GM12878 (cell line): ENCODE results near the gene C2orf74. TPM values are rescaled to one million over a fixed set of nuclear protein-coding genes. Genes with fewer than 3 reads are reported as not detected.

Experiments
- EP300 ChIP-seq, 2 experiments: fragments of 150-350 bp in 1 of 2; IDR thresholded peaks; 2 replicates each; pipeline ENCODE4 v1.6.1; 2011 to 2012; ENCODE audit warnings: low read depth in 2 of 2, low read length in 2 of 2, borderline replicate concordance in 1 of 2, improper control_type of control experiment in 1 of 2, inconsistent platforms in 1 of 2; ENCODE audit not compliant: control insufficient read depth in 1 of 2
- IKZF2 ChIP-seq, 2 experiments: fragments of 450-650 bp; IDR thresholded peaks; 2 replicates each; pipeline ENCODE4 v1.6.1; 2017; ENCODE audit warnings: mild to moderate bottlenecking in 2 of 2, moderate library complexity in 2 of 2
- JUND ChIP-seq: IDR thresholded peaks from 2 replicates; pipeline ENCODE4 v1.6.1; 2012; ENCODE audit warnings: low read depth, mild to moderate bottlenecking, low read length, improper control_type of control experiment, moderate library complexity
- RELA ChIP-seq: fragments of 450-650 bp; IDR thresholded peaks from 2 replicates; pipeline ENCODE4 v1.8.0; 2014; ENCODE audit warnings: borderline replicate concordance; ENCODE audit not compliant: partially characterized antibody
- SP1 ChIP-seq: IDR thresholded peaks from one replicate; pipeline ENCODE4 v1.6.1; 2011; ENCODE audit warnings: low read depth, low read length
- SUPT20H ChIP-seq: IDR thresholded peaks from 2 replicates; pipeline ENCODE4 v1.6.1; 2011; ENCODE audit warnings: low read depth, mild to moderate bottlenecking, low read length, moderate library complexity, borderline replicate concordance; ENCODE audit not compliant: control insufficient read depth
- TCF7 ChIP-seq: IDR thresholded peaks from 2 replicates; pipeline ENCODE4 v1.6.1; 2014; ENCODE audit warnings: antibody characterized with exemption, borderline replicate concordance
- polyA plus RNA-seq, 11 experiments: library from polyadenylated mRNA; depleted of rRNA in 4 of 11; unstranded in 6 of 11; stranded (reverse) in 5 of 11; fragments of >200 nt; fragmentation: Nextera tagmentation in 4 of 11; fragmentation: Illumina TruSeq in 1 of 11; extraction: Ambion mirVana in 4 of 11; extraction: Trizol in 1 of 11; gene quantifications; 1 replicate in 1 of 11; 2 replicates in 10 of 11; pipeline versions ENCODE4 v1.2.1 to v1.2.3, GENCODE V29; 2011 to 2016; ENCODE audit warnings: inconsistent platforms in 2 of 11, missing spikeins in 2 of 11, low read depth in 1 of 11
- total RNA-seq, 4 experiments: library from RNA; depleted of rRNA in 3 of 4; stranded (reverse); fragments of >200 nt in 3 of 4; fragmentation: Illumina TruSeq in 1 of 4; extraction: Trizol in 1 of 4; gene quantifications; 2 replicates each; pipeline versions ENCODE4 v1.2.1 to v1.2.3, GENCODE V29; 2013 to 2021
- TF ChIP-seq, protein P1 (sequence below): fragments of 450-650 bp; conservative IDR thresholded peaks from 2 replicates; pipeline ENCODE4 v1.6.1; 2017; ENCODE audit warnings: mild to moderate bottlenecking, moderate library complexity
- TF ChIP-seq, protein P2 (sequence below): fragments of 450-650 bp; IDR thresholded peaks from 2 replicates; pipeline ENCODE4 v1.6.1; 2017; ENCODE audit warnings: borderline replicate concordance

Gene C2orf74
- total and polyA plus RNA-seq, 10 of the 15 experiments (the other 5 are each of a cell fraction or from before 2014, with no cell fraction given) = 3.8 to 25.0 (median 15.2) TPM

GRCh38 chr2:61117534-61117933, 44.5 kb upstream of the C2orf74 start (continued):
- TF ChIP-seq EP300 (IDR thresholded peaks at IDR 0.05; ENCODE audit: borderline replicate concordance in 1 of 2, control insufficient read depth in 1 of 2, low read depth in 2 of 2, low read length in 2 of 2) (0 out of 4 replicates have a peak, but pooled peaks of 1 of the 2 experiments have one; percentile 31), RELA (no peak), JUND (0 out of 2 replicates have a peak, but pooled peaks have one; percentile 14), TCF7 (no peak), SP1 (no peak), IKZF2 (IDR thresholded peaks at IDR 0.05) (no peak), SUPT20H (no peak)
- TF ChIP-seq, protein P1, sequence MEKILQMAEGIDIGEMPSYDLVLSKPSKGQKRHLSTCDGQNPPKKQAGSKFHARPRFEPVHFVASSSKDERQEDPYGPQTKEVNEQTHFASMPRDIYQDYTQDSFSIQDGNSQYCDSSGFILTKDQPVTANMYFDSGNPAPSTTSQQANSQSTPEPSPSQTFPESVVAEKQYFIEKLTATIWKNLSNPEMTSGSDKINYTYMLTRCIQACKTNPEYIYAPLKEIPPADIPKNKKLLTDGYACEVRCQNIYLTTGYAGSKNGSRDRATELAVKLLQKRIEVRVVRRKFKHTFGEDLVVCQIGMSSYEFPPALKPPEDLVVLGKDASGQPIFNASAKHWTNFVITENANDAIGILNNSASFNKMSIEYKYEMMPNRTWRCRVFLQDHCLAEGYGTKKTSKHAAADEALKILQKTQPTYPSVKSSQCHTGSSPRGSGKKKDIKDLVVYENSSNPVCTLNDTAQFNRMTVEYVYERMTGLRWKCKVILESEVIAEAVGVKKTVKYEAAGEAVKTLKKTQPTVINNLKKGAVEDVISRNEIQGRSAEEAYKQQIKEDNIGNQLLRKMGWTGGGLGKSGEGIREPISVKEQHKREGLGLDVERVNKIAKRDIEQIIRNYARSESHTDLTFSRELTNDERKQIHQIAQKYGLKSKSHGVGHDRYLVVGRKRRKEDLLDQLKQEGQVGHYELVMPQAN = no peak
- TF ChIP-seq, protein P2, sequence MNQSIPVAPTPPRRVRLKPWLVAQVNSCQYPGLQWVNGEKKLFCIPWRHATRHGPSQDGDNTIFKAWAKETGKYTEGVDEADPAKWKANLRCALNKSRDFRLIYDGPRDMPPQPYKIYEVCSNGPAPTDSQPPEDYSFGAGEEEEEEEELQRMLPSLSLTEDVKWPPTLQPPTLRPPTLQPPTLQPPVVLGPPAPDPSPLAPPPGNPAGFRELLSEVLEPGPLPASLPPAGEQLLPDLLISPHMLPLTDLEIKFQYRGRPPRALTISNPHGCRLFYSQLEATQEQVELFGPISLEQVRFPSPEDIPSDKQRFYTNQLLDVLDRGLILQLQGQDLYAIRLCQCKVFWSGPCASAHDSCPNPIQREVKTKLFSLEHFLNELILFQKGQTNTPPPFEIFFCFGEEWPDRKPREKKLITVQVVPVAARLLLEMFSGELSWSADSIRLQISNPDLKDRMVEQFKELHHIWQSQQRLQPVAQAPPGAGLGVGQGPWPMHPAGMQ = no peak
